Skin epidermis (tissue), 12 donors: ENCODE measurements around the gene GALR1.
"Not testable (repeated sequence)": the region's sequence is repeated elsewhere in the genome, so short reads cannot be mapped to it uniquely, and the experiment has no call there.

Experiments
- H3K27ac ChIP-seq, 21 experiments: fragments of 200-600 bp; sonication (generic) in 11 of 21; one replicate each; pipeline ENCODE4 v1.5.0; 2020; ENCODE audit warnings: mild to moderate bottlenecking in 3 of 21, inconsistent platforms in 2 of 21, moderate library complexity in 2 of 21
- H3K4me3 ChIP-seq, 7 experiments: fragments of 200-600 bp; sonication (generic) in 2 of 7; one replicate each; pipeline ENCODE4 v1.5.0; 2020; ENCODE audit warnings: inconsistent platforms in 2 of 7, mild to moderate bottlenecking in 2 of 7, moderate library complexity in 1 of 7

Gene GALR1

GRCh38 chr18:77248873-77249568, 627 bp upstream of the GALR1 start:
- Histone ChIP-seq H3K27ac (no peak overlapping the region), H3K4me3 (peak overlapping the region in 5 of 7 experiments; percentile 1 to 33 (median 8))

GRCh38 chr18:77250501-77250925, 865 bp downstream of the GALR1 start:
- H3K27ac ChIP-seq: no peak overlapping the region
- H3K4me3 ChIP-seq: peak overlapping the region in 1 of 7 experiments; percentile 33

GRCh38 chr18:77250926-77251729, 1.5 kb downstream of the GALR1 start:
- Histone ChIP-seq H3K27ac (no peak overlapping the region), H3K4me3 (no peak overlapping the region)

GRCh38 chr18:77251730-77252050, 2.0 kb downstream of the GALR1 start:
- no peak overlapping the region for H3K4me3 ChIP-seq

GRCh38 chr18:77254711-77255405, 5.2 kb downstream of the GALR1 start:
- Histone ChIP-seq H3K4me3 (no peak overlapping the region), H3K27ac (no peak overlapping the region)

More at GRCh38 chr18:77251730-77252050, 2.0 kb downstream of the GALR1 start:
- no peak overlapping the region for H3K27ac ChIP-seq

GRCh38 chr18:77255426-77256105, 5.9 kb downstream of the GALR1 start:
- Histone ChIP-seq H3K4me3 (no peak overlapping the region), H3K27ac (no peak overlapping the region)

- Histone ChIP-seq H3K27ac (no peak overlapping the region), H3K4me3 (no peak overlapping the region)
These were observed 13.2 kb downstream of the GALR1 start for GRCh38 chr18:77262643-77263465.

GRCh38 chr18:77263466-77263763, 13.8 kb downstream of the GALR1 start:
- no peak overlapping the region for H3K4me3 ChIP-seq

GRCh38 chr18:77267969-77268368, 18.3 kb downstream of the GALR1 start:
- Histone ChIP-seq H3K4me3 (no peak overlapping the region), H3K27ac (no peak overlapping the region)

More at GRCh38 chr18:77263466-77263763, 13.8 kb downstream of the GALR1 start:
- no peak overlapping the region for H3K27ac ChIP-seq

GRCh38 chr18:77268456-77268855, 18.8 kb downstream of the GALR1 start:
- H3K27ac ChIP-seq: no peak overlapping the region
- no peak overlapping the region for H3K4me3 ChIP-seq

- no peak overlapping the region for H3K27ac ChIP-seq
- H3K4me3 ChIP-seq: no peak overlapping the region
These were observed 22.2 kb downstream of the GALR1 start for GRCh38 chr18:77271576-77272481.

GRCh38 chr18:77290841-77291240, 41.2 kb downstream of the GALR1 start:
- not testable (repeated sequence) for H3K4me3 ChIP-seq, H3K27ac ChIP-seq

GRCh38 chr18:77298172-77298571, 48.5 kb downstream of the GALR1 start:
- no peak overlapping the region for H3K4me3 ChIP-seq
- no peak overlapping the region for H3K27ac ChIP-seq

GRCh38 chr18:77299706-77300105, 50.1 kb downstream of the GALR1 start:
- Histone ChIP-seq H3K4me3 (no peak overlapping the region), H3K27ac (no peak overlapping the region)

GRCh38 chr18:77300579-77300978, 50.9 kb downstream of the GALR1 start:
- H3K4me3 ChIP-seq: no peak overlapping the region

GRCh38 chr18:77304268-77304667, 54.6 kb downstream of the GALR1 start:
- H3K4me3 ChIP-seq: no peak overlapping the region
- H3K27ac ChIP-seq: no peak overlapping the region

More at GRCh38 chr18:77300579-77300978, 50.9 kb downstream of the GALR1 start:
- H3K27ac ChIP-seq: no peak overlapping the region

GRCh38 chr18:77305676-77306075, 56.0 kb downstream of the GALR1 start:
- no peak overlapping the region for H3K4me3 ChIP-seq
- no peak overlapping the region for H3K27ac ChIP-seq

- no peak overlapping the region for H3K4me3 ChIP-seq
- H3K27ac ChIP-seq: no peak overlapping the region
These were observed 58.6 kb downstream of the GALR1 start for GRCh38 chr18:77308216-77308615.
